ENCODE measurements around the gene TTLL1. TPM values are rescaled to one million over a fixed set of nuclear protein-coding genes. Genes with fewer than 3 reads are reported as not detected.

Gene TTLL1
- total and polyA plus RNA-seq, 2 donors (not counting 3 experiments of a cell fraction or from before 2014, with no cell fraction given), result 9.0 to 17.0 TPM

GRCh38 chr22:43109921-43110443 is 20.8 kb upstream of the TTLL1 start:
- no peaks in the 10 kb centered on the region for H3K9me3 ChIP-seq (replicated peaks; ENCODE audit: control insufficient read depth, insufficient read depth, low read length)
- H3K27me3 ChIP-seq (ENCODE audit: control insufficient read depth in 2 of 2, insufficient read depth in 2 of 2, low read length in 2 of 2), result peaks cover 16 to 25% of the 10 kb centered on the region in 2 experiments
- H3K4me1 ChIP-seq (ENCODE audit: control insufficient read depth, extremely low read depth, insufficient read depth, low read length), result no peaks in the 10 kb centered on the region
- POLR2A ChIA-PET, result interaction anchor here (0.9 kb wide), 1 partner anchor 495 kb away, joined by 3 read pairs; no protein-coding TSS in a partner anchor
- no peaks in the 10 kb centered on the region for H3K36me3 ChIP-seq (ENCODE audit: control insufficient read depth in 2 of 2, extremely low read depth in 1 of 2, insufficient read depth in 2 of 2, low read length in 2 of 2)
- no peak overlapping the region for H3K9ac ChIP-seq (replicated peaks; ENCODE audit: extremely low read depth, insufficient read depth, low read length)
- H3K9me1 ChIP-seq (replicated peaks; ENCODE audit: control insufficient read depth, extremely low read depth, insufficient read depth, low read length), result no peaks in the 10 kb centered on the region
- DNase-seq (ENCODE audit: low read depth, low spot score), result no peak
- peak overlapping the region; percentile 91 for H2AFZ ChIP-seq (ENCODE audit: low read depth, low read length)
- dilution Hi-C loops (cut with MboI; ENCODE audit: extremely low pct_ligation_motif_present, low sequenced_read_pairs) (no loop called here), intact Hi-C loops (cut with micrococcal nuclease) (loop anchor here (2.0 kb wide), 1 partner anchor 27 kb away; no protein-coding TSS in a partner anchor)
- no peaks in the 10 kb centered on the region for H3K79me2 ChIP-seq (ENCODE audit: control insufficient read depth, insufficient read depth, low read length)
- BruUV-seq (replicated peaks), result no TSS peak
- peak overlapping the region; percentile 75 for H3K4me2 ChIP-seq (ENCODE audit: insufficient read depth, low read length)
- peak; percentile 75 for FAIRE-seq
- no peaks in the 10 kb centered on the region for H4K20me1 ChIP-seq (replicated peaks; ENCODE audit: control insufficient read depth, extremely low read depth, insufficient read depth, low read length)
- TF ChIP-seq MAX (IDR thresholded peaks at IDR 0.05; ENCODE audit: insufficient read depth, insufficient read length), result no peak
- TF ChIP-seq JUN (IDR thresholded peaks at IDR 0.05; ENCODE audit: borderline replicate concordance, insufficient read depth, insufficient read length, low read depth), result no peak
- no peak for TF ChIP-seq GATA2 (IDR thresholded peaks at IDR 0.05; ENCODE audit: insufficient read depth, insufficient read length, low read depth, low read length)
- no peak for TF ChIP-seq POLR2A (IDR thresholded peaks at IDR 0.05; ENCODE audit: low read depth, low read length)
- no peak for TF ChIP-seq CTCF (IDR thresholded peaks at IDR 0.05; ENCODE audit: extremely low read depth in 1 of 2, insufficient read depth in 1 of 2, low read depth in 1 of 2, low read length in 2 of 2)
- no peak for TF ChIP-seq FOS (IDR thresholded peaks at IDR 0.05; ENCODE audit: borderline replicate concordance, insufficient read depth, low read length)
- TF ChIP-seq MYC (IDR thresholded peaks at IDR 0.05; ENCODE audit: low read depth, low read length), result no peak
- TF ChIP-seq EZH2 (IDR thresholded peaks at IDR 0.05; ENCODE audit: borderline replicate concordance, low read depth, low read length, severe bottlenecking), result no peak
- no peak for TF ChIP-seq POLR2AphosphoS5 (IDR thresholded peaks at IDR 0.05; ENCODE audit: insufficient read depth, low read depth, low read length)
- CTCF ChIA-PET, result interaction anchor here (0.9 to 3.6 kb wide), 6 partner anchors 12 to 119 kb away, joined by 4 to 17 read pairs (median 4); no protein-coding TSS in a partner anchor
- no peak overlapping the region for H3K27ac ChIP-seq (ENCODE audit: insufficient read depth, low read depth, low read length)
- H3K4me3 ChIP-seq (replicated peaks in 1 of 3; ENCODE audit: insufficient read depth in 1 of 3, low read depth in 1 of 3, low read length in 3 of 3), result peak overlapping the region in 2 of 3 experiments; percentile 46 to 50
